Smooth muscle cell of the brain vasculature (primary cell): Measurements from ENCODE around the gene ATP10A.

Source experiments
- DNase-seq: peaks from one replicate; pipeline ENCODE4 v3.0.0-alpha.2; 2012; ENCODE audit warnings: low read depth, low spot score

Gene ATP10A, protein sequence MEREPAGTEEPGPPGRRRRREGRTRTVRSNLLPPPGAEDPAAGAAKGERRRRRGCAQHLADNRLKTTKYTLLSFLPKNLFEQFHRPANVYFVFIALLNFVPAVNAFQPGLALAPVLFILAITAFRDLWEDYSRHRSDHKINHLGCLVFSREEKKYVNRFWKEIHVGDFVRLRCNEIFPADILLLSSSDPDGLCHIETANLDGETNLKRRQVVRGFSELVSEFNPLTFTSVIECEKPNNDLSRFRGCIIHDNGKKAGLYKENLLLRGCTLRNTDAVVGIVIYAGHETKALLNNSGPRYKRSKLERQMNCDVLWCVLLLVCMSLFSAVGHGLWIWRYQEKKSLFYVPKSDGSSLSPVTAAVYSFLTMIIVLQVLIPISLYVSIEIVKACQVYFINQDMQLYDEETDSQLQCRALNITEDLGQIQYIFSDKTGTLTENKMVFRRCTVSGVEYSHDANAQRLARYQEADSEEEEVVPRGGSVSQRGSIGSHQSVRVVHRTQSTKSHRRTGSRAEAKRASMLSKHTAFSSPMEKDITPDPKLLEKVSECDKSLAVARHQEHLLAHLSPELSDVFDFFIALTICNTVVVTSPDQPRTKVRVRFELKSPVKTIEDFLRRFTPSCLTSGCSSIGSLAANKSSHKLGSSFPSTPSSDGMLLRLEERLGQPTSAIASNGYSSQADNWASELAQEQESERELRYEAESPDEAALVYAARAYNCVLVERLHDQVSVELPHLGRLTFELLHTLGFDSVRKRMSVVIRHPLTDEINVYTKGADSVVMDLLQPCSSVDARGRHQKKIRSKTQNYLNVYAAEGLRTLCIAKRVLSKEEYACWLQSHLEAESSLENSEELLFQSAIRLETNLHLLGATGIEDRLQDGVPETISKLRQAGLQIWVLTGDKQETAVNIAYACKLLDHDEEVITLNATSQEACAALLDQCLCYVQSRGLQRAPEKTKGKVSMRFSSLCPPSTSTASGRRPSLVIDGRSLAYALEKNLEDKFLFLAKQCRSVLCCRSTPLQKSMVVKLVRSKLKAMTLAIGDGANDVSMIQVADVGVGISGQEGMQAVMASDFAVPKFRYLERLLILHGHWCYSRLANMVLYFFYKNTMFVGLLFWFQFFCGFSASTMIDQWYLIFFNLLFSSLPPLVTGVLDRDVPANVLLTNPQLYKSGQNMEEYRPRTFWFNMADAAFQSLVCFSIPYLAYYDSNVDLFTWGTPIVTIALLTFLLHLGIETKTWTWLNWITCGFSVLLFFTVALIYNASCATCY (N-terminal part only)

DNA sequence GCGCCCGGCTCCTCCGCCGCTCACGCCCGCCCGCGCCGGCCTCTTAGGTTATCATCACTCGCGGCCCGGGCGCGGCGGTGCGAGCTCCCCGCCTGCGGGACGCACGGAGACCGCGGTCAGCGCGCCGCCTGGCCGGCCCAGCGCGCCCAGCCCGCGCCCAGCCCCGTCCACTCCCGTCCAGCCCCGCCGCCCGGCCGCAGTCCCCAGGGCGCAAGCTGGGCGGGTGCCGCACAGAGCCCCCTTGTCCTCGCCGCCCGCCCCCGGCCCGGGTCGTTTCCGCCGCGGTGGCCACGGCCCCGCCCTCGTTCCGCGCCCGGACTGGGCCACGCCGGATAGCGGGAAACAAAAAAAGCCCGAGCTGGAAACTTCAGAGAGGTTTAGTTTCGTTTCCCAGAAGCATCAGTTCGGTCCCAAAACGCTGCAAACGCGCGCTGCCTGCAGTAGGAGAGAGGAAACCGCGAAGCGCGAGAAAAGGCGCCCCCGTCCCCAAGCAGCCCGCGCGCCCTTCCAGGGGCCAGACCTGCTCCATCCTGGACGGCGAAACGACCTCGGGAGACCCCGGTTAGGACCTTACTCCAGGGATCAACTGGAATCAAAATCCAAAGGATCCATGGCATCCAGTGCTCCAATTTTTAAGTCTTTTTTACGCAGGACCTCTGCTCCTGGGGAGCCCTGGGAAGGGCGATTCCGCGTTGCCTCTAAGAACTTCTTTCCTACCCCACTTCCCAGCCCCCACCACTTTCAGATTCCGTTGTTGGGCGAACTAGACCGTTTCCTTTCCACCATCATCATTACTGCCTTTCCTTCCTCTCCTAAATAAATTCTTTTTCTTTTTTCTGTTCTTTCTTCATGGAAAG lies at the start of gene ATP10A:
TSS of gene ATP10A (minus strand) at position 217 of the 857 bp plus-strand sequence. CDS start 231 bp downstream, outside the sequence.
- DNase-seq: no peak

DNA sequence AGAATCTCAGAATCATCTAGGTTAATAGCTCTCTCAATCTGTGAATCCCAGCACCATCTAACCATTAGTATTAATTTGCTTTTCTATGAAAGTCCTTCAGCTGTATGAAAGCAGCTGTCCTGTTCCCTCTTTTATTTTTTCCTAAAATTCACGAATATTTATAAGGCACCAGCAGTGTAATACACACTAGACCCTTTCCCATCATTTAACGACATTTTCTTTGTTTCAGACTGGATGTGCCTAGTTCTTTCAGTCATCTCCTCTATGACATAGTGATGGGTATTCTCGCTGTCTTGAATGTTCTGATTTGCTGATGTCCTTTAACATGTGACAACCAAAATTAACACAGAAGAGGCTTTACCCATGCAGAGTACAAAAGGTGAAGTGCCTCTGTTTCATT lies 48.9 kb upstream of the ATP10A start:
- DNase-seq: no peak

DNA sequence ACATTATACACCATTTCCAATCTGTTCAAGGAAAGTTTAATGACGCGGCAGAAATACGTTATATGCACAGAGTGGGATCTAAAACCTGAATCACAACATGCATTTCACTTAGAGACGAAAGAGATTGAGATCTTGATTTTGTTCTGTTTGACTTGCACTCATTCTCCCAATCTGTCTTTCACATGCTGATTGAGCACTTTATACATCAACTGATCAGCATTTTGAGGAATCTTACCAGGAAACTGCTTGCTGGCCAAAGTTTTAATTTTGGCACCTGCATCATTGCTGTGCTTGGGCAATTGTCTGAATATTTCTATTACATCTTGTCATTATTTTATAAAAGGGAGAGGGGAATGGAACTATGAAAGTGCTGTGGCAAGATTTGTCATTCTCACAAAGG lies 47.7 kb upstream of the ATP10A start:
- no peak for DNase-seq

DNA sequence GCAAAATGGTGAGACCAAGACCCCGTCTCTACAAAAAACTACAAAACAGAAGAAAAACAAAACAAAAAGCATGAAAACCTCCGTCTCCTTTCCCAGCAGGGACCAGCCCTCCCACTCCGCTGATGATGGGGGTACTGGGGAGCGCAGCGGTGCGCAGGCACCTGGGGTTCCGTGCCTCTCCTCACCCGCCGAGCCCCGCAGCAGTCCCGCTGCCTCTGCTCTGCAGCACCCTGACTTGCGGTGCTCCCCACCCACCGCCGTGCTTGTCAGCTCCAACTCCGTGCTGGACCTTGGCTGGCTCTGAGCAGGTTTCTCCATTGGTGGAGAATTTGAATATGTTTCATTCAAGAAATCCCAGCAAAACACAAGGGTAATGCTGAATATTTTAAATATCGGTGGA lies 46.7 kb upstream of the ATP10A start:
- DNase-seq: no peak

DNA sequence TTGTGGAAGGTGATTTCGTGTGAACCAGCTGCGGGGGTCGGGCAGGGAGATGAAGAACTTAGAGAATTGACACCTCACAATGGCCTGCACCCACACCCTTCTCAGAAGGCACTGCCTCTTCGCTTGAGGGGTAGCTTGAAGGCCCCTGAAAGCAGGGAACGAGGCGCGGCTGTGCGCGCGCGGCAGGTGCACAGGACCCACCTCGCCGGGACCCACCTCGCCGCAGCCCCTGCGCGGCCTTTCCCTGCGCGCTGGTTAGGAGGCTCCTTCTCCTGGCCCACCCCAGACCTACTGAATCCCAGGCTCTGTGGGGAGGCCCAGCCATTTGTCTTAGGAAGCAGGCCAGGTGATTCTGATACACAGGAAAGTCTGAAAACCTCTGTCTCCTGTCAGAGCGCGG lies 46.2 kb upstream of the ATP10A start:
- DNase-seq: no peak

DNA sequence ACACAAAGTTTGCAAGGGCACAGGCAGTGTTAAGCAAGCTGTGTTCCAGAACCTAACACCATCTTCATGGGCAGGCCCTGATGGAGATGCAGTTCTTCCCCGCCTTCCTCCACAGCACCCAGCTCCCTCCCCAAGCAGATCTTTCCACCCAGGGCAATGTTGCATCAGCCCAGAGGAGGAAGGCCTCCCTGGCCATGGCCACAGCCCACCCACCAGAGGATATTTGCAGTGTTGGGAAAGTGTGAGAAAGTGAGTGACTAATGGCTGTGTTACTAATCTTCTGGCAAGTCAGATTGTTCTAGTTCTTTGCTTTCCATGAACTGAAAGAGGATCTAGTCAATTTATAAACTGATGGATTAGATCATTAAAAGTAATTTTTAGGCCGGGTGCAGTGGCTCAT lies 42.0 kb upstream of the ATP10A start:
- no peak for DNase-seq

DNA sequence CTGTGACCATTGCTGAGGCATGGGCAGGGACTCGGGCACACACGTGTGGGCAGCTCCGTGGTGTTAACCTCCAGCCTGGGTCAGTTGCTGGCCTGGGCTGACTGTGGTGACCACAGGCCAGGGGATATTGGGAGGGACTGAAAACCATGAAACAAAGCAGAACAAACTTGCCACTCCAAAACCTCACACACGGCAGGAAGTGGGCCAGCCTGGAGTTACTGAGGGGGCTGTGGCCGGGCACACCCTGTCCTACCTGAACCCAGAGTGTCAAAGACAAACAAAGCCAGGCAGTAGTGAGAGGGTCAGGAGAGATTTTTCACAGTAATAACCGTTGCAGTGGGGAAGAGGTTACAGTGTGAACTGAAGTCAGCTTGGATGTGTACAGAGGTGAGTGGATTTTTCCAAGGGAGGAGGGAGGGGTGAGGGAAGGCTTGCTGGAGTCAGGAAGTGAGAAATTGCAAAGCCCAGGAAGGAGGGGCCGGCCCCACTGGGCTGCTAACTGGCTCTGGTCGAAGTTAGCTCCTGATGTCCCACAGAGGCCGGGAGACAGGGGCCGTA lies 40.0 kb upstream of the ATP10A start:
- no peak for DNase-seq

DNA sequence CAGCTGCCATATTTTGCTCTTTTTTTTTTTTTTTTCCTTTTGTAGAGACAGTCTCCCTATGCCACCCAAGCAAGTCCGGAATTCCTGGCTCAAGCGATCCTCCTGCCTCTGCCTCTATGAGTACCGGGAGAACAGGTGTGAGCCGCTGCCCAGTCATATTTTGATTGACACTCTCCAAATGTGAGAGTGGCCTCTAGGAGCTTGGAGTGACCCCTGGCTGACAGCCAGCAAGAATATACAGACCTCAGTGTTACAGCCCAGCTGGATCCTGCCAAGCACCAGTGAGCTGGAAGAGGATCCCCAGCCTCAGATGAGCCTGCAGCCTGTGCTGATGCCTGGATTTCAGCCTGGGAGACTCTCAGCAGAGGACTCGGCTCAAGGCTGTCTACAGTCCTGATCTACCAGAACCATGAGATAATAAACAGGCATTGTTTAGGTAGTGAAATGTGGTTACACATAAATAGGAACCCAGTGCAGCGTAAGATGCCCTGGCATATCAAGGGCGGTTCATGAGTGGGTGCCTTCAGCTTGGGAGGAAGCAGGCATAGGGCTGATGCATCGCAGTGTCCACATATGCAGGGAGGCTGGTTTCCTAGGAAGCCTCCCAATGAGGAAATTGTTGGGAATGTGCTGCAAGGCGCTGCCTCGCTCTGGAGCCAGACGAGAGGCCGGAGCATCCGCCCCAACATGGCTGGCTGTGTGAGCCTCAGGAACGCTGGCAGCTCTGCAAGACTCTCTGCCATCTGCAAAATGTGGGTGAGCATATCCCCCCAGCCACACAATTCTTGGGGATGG lies 38.9 kb upstream of the ATP10A start:
- no peak for DNase-seq

DNA sequence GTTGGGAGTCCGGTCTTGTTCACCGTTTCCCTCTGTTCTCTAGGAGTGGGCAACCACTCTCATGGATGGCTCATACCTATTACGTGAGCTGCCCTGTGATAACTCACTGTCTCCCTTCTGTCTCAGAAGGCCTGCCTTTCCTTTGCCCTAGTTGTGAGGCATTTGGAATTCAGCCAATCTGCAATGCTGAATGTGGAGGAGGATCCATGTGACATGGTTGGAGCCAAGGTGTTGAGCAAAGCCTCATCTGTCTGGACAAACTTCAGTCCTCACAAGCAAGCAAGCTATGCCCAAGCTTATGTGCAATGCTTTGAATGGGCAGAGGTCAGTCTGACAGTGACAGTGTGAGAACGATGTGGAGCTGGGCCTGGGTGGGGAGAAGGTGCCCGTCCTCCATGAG lies 37.8 kb upstream of the ATP10A start:
- no peak for DNase-seq

DNA sequence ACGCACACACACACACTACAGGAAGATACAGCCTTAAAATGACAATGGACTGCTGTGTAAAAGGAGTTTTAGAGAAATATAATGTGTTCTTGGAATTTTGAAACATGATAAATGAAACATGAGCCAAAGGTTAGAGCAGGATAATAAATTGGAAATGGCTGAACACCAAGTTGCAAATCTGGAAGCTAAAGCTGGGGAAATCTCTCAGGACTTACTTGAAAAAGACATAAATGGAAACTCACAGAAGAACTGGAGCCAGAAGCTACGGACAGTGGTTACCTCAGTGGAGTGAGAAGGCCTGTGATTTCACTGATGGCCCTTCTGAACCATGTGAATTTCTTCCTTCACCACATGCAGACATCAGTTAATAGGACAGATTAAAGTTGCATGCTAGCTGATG lies 37.3 kb upstream of the ATP10A start:
- DNase-seq: no peak

DNA sequence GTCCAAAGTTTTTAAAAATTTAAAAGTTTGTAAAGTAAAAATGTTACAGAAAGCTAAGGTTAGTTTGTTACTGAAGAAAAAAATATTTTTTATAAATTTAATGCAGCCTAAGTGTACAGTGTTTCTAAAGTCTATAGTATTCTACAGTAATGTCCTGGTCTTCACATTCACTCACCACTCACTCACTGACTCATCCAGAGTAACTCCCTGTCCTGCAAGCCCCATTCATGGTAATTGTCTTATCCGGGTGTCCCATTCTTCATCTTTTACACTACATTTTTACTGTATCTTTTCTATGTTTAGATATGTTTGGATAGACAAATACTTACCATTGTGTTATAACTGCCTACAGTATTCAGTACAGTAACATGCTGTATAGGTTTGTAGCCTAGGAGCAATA lies 36.7 kb upstream of the ATP10A start:
- DNase-seq: no peak

DNA sequence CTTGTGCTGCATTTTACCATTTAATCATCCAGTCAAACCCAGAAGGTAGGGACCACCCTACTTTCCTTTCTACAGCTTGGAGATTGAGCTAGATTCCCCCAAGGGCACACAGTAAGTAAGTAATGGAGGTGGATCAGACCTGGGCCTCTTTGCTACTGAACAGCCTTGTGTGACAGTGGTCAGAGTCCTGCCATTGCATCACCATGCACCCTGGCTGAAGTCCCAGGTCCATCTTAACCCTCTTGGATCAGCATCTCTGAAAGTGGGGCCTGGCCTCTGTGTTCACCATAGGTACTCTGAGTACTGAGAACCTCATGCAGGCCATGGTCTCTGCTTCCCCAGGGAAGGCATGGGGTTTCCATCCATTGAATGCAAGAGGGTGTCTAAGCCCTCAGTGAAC lies 34.5 kb upstream of the ATP10A start:
- DNase-seq: no peak

DNA sequence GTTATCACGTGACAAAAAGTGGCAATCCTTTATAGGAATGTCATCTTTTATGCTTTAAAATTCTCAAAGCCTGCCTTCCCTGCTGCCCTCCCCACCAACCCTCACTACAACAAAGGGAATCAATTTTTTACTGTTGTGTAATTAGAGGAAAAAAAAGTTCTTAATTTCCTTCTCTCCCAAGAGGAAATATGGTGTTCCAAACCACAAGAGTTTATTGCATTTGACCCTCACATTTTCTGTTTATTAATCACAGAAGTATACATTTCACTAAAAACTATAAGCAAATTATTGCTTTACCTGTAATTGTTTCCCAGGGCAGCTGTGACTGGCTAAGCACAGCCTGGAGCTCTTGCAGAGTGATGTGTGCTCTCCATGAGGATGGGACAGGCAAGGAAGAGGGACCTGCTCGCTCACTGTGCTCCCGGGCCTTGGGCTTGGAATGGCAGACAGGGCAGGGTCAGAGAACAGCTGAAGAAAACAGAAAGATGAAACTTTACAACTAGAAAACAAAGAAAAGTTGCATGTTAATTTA lies 31.3 kb upstream of the ATP10A start:
- no peak for DNase-seq

DNA sequence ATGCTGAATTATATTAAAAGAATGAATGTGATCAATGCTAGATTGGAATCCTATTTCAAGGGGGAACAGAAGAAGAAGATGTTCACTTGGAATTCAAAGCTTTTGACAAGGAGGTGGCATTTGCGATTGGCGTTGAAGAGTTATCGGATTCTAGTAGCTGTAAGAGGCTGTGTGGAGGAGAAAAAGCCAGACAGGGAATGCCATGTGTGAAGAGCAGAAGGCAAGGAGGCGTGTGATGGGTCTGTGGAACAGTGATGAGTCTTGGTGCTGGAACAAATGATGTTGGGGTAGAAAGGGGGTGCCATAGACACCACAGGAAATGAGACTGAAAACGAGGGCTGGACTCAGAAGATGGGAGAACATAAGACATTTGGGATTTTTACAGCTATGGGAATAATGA lies 30.5 kb upstream of the ATP10A start:
- no peak for DNase-seq

DNA sequence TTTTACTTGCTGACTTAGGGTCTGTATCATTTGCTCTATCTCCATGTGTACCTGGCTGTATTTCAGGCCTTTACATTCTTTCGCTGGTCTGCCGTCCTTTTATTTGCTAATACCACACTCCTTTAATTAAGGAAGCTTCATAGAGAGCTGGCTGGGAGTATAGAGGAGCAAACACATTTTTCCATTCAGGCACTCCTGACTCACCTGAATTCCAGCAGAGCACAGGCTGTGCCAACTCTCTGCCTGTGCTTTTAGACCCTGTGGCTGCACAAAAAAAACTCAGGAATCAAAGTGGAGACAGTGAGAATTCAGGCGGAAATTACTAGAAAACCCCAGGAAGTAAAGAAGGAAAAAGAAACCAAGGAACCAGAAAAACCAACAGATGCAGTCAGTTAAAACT lies 29.0 kb upstream of the ATP10A start:
- no peak for DNase-seq

DNA sequence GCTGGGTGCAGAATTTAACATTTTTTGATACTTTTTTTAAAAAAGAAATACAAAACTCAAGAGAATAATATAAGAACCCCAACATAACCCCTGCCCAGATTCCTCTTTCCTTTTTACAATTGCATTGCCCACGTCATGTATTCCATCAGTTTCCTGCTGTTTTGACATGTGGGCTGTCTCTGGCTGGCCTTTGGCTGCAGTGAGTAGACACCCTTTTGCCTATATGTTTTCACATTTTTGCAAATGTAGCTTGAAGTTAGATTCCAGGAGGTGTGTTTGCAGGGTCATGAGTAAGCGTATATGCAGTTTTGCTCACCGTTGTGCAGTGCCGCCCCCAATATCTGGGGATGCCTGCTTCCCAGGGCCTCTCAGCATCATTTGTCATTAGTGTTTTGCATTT lies 28.0 kb upstream of the ATP10A start:
- no peak for DNase-seq

DNA sequence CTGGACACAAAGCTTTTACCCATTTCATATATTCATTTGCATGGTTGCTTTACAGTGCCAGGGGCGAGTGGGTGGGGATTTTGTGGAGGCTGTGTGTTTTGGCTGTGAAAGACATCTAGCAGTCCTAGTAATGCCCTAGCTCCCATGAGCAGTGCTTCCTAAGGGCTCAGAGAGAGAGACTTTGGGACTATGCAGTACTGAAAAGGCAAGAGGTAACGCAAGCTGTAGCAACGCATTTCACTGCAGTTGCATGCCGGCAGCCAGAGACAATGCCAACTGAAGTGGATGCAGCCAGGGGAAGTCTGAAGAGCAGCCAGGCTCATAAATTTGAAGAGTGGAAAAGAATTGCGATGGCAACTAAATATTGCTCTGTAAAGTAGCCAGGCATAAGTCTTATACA lies 27.4 kb upstream of the ATP10A start:
- no peak for DNase-seq

DNA sequence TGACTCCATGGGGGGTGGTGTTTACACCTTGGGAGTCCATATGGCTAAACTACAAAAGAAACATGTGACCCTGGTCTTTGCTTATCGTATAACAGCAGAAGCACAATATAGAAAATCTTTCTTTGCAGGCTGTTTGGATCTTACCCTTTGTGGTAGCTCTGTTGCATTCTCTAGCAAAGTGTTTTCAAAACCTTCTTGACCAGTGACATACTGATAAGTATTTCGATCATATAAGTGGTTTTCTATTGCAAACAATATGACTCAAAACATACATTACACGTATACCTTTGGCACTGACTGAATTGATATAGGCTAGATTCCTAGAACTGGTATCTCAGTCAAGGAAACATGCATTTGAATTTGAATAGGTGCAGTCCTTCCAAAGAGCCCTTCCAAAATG lies 24.7 kb upstream of the ATP10A start:
- DNase-seq: no peak

DNA sequence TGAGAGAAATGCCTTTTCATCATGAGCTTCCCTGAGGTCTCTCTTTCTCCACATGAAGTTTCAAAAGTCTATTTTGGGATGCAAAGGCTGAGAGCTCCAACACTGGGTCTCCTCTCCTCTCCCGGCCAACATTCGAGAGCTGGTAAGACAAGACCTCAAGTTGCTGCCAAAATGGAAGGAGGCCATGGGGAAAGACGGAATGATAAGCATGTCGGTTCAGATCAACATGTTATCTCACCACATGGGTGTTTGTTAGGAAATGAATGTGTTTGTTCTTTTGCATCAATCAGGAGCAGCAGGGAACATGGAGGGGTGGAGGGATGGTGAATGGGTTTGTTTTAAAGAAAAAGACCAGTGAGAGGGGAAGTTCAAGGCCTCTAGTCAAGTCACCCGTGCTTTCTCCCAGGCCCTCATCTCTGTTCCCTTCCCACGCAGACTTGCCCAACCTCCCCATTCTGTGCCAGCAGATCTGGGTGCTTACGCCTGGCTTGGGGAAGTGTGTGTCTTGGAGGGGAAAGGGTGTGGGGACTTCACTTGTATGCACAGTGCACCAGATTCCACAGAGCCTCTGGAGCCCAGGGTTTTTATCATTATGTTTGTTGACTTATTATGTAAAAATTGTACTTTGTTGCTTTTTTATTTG lies 23.5 kb upstream of the ATP10A start:
- no peak for DNase-seq
